GM10266 (cell line): ENCODE results near the gene SEMA4G.
A peak's percentile ranks its signal among the peaks of the same experiment; 100 is the strongest.

Experiments
- DNase-seq: peaks from one replicate; pipeline ENCODE4 v3.0.0; 2012; ENCODE audit errors: extremely low spot score
- CTCF ChIP-seq: IDR thresholded peaks from 2 replicates; pipeline ENCODE4 v1.5.1; 2012; ENCODE audit warnings: mild to moderate bottlenecking, low read depth; ENCODE audit not compliant: control insufficient read depth, insufficient read depth; ENCODE audit errors: missing control alignments

The SEMA4G gene

DNA sequence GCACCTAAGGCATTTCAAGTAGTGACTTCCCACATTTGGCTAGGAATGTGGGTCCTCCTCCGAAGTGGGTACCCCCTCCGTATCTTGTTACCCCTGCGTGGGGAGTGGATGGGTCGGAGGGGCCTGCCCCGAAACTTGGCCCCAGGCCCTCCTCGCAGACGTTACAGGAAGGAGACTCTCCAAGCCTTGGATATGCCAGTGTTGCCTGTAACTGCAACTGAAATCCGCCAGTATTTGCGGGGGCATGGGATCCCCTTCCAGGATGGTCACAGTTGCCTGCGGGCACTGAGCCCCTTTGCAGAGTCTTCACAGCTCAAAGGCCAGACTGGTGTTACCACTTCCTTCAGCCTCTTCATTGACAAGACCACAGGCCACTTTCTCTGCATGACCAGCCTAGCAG, 18.9 kb downstream of the SEMA4G start:
- no peak for TF ChIP-seq CTCF
- DNase-seq: no peak

DNA sequence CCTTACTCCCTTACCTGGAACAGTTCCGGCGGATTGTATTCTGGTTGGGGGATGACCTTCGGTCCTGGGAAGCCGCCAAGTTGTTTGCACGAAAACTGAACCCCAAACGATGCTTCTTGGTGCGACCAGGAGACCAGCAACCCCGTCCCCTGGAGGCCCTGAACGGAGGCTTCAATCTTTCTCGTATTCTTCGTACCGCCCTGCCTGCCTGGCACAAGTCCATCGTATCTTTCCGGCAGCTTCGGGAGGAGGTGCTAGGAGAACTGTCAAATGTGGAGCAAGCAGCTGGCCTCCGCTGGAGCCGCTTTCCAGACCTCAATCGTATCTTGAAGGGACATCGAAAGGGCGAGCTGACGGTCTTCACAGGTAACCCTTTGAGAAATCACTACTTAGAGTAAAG, 19.8 kb downstream of the SEMA4G start:
- no peak for DNase-seq
- no peak for TF ChIP-seq CTCF

GRCh38 chr10:100993986-100994708, 24.8 kb downstream of the SEMA4G start:
- peak; percentile 20 for TF ChIP-seq CTCF

GRCh38 chr10:100995181-100995580, 25.9 kb downstream of the SEMA4G start:
- DNase-seq: no peak
- TF ChIP-seq CTCF: no peak

More at GRCh38 chr10:100993986-100994708, 24.8 kb downstream of the SEMA4G start:
- no peak for DNase-seq

DNA sequence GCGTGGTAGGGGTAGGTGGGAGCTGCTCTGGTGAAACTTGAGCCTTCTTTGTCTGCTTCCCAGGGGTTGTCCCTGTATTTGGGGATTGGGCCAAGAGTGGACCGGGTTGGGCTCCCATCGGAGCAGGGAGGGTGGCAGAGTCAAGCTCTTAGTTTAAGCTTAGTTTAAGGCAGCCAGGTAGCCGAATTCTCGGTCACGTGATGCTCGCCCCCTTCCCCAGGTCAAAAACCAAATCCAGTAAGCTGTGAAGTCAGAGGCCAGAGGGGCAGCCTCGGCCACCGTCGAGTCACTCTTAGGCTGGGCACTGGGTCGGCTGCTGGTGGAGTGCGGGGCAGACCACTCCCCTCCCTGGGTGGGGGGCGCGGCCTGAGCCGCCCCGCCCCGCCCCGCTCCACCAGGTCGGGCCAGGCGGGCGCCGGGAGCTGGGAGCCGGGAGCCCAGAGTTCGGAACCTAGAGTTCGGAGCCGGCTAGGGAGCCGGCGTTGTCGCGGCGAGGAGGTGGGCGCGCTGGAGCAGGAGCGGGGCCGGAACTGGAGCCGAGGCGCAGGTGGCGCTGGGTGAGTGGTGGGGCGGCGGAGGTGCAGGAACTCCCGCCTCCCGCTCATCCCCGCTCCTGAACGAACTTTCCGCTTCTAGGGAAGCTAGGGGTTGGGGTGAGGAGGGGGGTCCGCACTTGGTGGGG, 27.5 kb downstream of the SEMA4G start:
- no peak for TF ChIP-seq CTCF
- peak; percentile 77 for DNase-seq

- peak; percentile 89 for DNase-seq
- TF ChIP-seq CTCF: peak; percentile 79
Observed at GRCh38 chr10:100997360-100998182, 28.3 kb downstream of the SEMA4G start.
